Measurements from ENCODE around the gene SIL1. TPM values are rescaled to one million over a fixed set of nuclear protein-coding genes. Genes with fewer than 3 reads are reported as not detected.

SIL1 gene
- total and polyA plus RNA-seq, 9 of the 15 experiments (the other 6 are each of a cell fraction or from before 2014, with no cell fraction given) = 1.3 to 30.5 (median 18.1) TPM

DNA sequence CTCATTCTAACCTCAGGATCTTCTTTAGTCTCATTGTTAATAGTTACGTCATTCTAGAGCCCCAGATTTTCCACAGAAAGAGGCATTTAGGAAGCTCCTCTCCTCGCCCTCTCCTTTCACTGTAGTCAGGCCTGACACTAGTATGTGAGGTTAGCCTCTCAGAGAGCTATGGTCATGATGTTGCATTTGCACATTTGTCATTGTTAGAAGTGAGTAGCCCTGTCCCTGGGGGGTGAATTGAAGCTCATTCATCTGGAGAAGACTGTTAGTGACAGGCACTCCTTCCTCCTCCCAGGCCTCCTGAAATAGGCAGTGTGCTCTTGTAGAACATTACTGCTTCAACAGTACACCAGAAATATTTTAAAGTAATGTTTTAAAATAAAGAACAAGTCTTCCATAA is 296.5 kb downstream of the SIL1 start:
- Histone ChIP-seq H3K27ac (ENCODE audit: extremely low read depth, low read depth, low read length) (no peak overlapping the region), H3K9me1 (ENCODE audit: control insufficient read depth, insufficient read depth, low read length) (no peaks in the 10 kb centered on the region), H3K9ac (ENCODE audit: insufficient read depth in 1 of 2, low read depth in 2 of 2, low read length in 2 of 2) (no peak overlapping the region), H3K27me3 (ENCODE audit: control insufficient read depth in 2 of 2, insufficient read depth in 2 of 2, low read length in 2 of 2) (no peaks in the 10 kb centered on the region), H4K20me1 (replicated peaks; ENCODE audit: control insufficient read depth, insufficient read depth, low read length) (no peaks in the 10 kb centered on the region), H3K4me3 (no peak overlapping the region), H3K4me2 (ENCODE audit: insufficient read depth, low read length) (no peak overlapping the region), H3K9me3 (replicated peaks; ENCODE audit: control insufficient read depth, insufficient read depth, low read depth, low read length) (no peaks in the 10 kb centered on the region), H3K79me2 (ENCODE audit: control insufficient read depth, insufficient read depth, low read length) (no peaks in the 10 kb centered on the region), H3K36me3 (ENCODE audit: control insufficient read depth, insufficient read depth, low read length) (peaks cover 14% of the 10 kb centered on the region; the same call in 2 of the 3 replicates), H3K4me1 (replicated peaks in 1 of 2; ENCODE audit: control insufficient read depth in 2 of 2, insufficient read depth in 2 of 2, low read length in 2 of 2) (peaks cover 0 to 8% of the 10 kb centered on the region in 2 experiments; a peak in 2 of 5 replicates), H2AFZ (ENCODE audit: low read depth, low read length) (no peak overlapping the region)
- intact Hi-C loops (cut with micrococcal nuclease) = no loop called here
- ChIA-PET CTCF (ENCODE audit: low intra/inter-chr PET ratio) (no interaction called here), POLR2A (interaction anchor here (0.6 kb wide), 1 partner anchor 11 kb away, joined by 3 read pairs; no protein-coding TSS in a partner anchor)
- TF ChIP-seq FIP1L1 (IDR thresholded peaks at IDR 0.05; ENCODE audit: low read depth, low read length, poor library complexity, severe bottlenecking) (no peak), NELFE (IDR thresholded peaks at IDR 0.05; ENCODE audit: insufficient read depth, insufficient read length) (no peak), HIVEP1 (CRISPR knock-in tag; IDR thresholded peaks at IDR 0.05) (no peak), COPS2 (conservative IDR thresholded peaks at IDR 0.05) (no peak), ZNF41 (CRISPR knock-in tag; conservative IDR thresholded peaks at IDR 0.05) (no peak), TCFL5 (CRISPR knock-in tag; conservative IDR thresholded peaks at IDR 0.05) (no peak), CREBBP (IDR thresholded peaks at IDR 0.05; ENCODE audit: low read depth, low read length) (no peak), ZNF780A (CRISPR knock-in tag; IDR thresholded peaks at IDR 0.05) (no peak), PHB (CRISPR knock-in tag; IDR thresholded peaks at IDR 0.05) (no peak), MIER1 (IDR thresholded peaks at IDR 0.05; ENCODE audit: low read depth) (no peak), ZNF668 (CRISPR knock-in tag; IDR thresholded peaks at IDR 0.05) (no peak), RCOR1 (IDR thresholded peaks at IDR 0.05; ENCODE audit: borderline replicate concordance in 1 of 2, low read depth in 2 of 2, low read length in 2 of 2) (no peak)
- TF ChIP-seq, protein P1, sequence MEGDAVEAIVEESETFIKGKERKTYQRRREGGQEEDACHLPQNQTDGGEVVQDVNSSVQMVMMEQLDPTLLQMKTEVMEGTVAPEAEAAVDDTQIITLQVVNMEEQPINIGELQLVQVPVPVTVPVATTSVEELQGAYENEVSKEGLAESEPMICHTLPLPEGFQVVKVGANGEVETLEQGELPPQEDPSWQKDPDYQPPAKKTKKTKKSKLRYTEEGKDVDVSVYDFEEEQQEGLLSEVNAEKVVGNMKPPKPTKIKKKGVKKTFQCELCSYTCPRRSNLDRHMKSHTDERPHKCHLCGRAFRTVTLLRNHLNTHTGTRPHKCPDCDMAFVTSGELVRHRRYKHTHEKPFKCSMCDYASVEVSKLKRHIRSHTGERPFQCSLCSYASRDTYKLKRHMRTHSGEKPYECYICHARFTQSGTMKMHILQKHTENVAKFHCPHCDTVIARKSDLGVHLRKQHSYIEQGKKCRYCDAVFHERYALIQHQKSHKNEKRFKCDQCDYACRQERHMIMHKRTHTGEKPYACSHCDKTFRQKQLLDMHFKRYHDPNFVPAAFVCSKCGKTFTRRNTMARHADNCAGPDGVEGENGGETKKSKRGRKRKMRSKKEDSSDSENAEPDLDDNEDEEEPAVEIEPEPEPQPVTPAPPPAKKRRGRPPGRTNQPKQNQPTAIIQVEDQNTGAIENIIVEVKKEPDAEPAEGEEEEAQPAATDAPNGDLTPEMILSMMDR (IDR thresholded peaks at IDR 0.05 in 2 of 3, conservative IDR thresholded peaks at IDR 0.05 in 1 of 3; ENCODE audit: insufficient read depth in 2 of 3, low read depth in 1 of 3, low read length in 3 of 3) = no peak
- DNase-seq (ENCODE audit: extremely low read depth in 1 of 4, low spot score in 3 of 4) (no peak), ATAC-seq (no peak), FAIRE-seq (no peak)
- BruUV-seq (replicated peaks) = no TSS peak
- 93% methylated on average over 2 of the region's 2 CpGs for WGBS (ENCODE audit: insufficient coverage, low coverage, missing lambda C conversion rate)
- in situ Hi-C loops (cut with MboI) = no loop called here
